Measurements from ENCODE around the gene RAMP2. TPM values are rescaled to one million over a fixed set of nuclear protein-coding genes. Genes with fewer than 3 reads are reported as not detected.

Gene RAMP2
- total RNA-seq, 1 donor from 2014 or later: 0.51 TPM

GRCh38 chr17:42804918-42805367, 43.9 kb downstream of the RAMP2 start:
- no peaks in the 10 kb centered on the region for H3K9me3 Mint-ChIP-seq
- Histone ChIP-seq H3K4me3 (no peak overlapping the region), H3K27me3 (peaks cover 25% of the 10 kb centered on the region), H4K20me1 (ENCODE audit: low read depth) (no peaks in the 10 kb centered on the region), H3K4me1 (no peaks in the 10 kb centered on the region), H2AFZ (replicated peaks) (no peak overlapping the region), H3K27ac (no peak overlapping the region), H3K4me2 (no peak overlapping the region), H3K79me2 (ENCODE audit: low read depth) (no peaks in the 10 kb centered on the region), H3K36me3 (no peaks in the 10 kb centered on the region), H3K9me3 (ENCODE audit: low read depth) (no peaks in the 10 kb centered on the region), H3K9ac (no peak overlapping the region), H3F3A (ENCODE audit: low read depth) (no peaks in the 10 kb centered on the region)
- TF ChIP-seq CTCF (IDR thresholded peaks at IDR 0.05) (no peak), EZH2phosphoT487 (IDR thresholded peaks at IDR 0.05) (no peak), EZH2 (IDR thresholded peaks at IDR 0.05) (no peak)
- H3K4me3 Mint-ChIP-seq: no peak overlapping the region
- H3K27me3 Mint-ChIP-seq (ENCODE audit: insufficient read depth, low read depth): peaks cover 2% of the 10 kb centered on the region
- no peaks in the 10 kb centered on the region for H3K36me3 Mint-ChIP-seq
- no peak for DNase-seq (ENCODE audit: low spot score)
- no peak overlapping the region for H3K27ac Mint-ChIP-seq
- H3K4me1 Mint-ChIP-seq: peaks cover 16% of the 10 kb centered on the region

GRCh38 chr17:42806249-42806648, 45.2 kb downstream of the RAMP2 start:
- Mint-ChIP-seq H3K4me1 (peaks cover 16% of the 10 kb centered on the region), H3K27ac (no peak overlapping the region)
- peaks cover 18% of the 10 kb centered on the region for H3K27me3 ChIP-seq

GRCh38 chr17:42809250-42809649, 48.2 kb downstream of the RAMP2 start:
- no peaks in the 10 kb centered on the region for H3K9me3 Mint-ChIP-seq
- Histone ChIP-seq H3K4me1 (no peaks in the 10 kb centered on the region), H4K20me1 (ENCODE audit: low read depth) (no peaks in the 10 kb centered on the region), H3K36me3 (no peaks in the 10 kb centered on the region), H3K27ac (no peak overlapping the region), H3F3A (ENCODE audit: low read depth) (no peaks in the 10 kb centered on the region), H3K4me3 (no peak overlapping the region), H3K79me2 (ENCODE audit: low read depth) (no peaks in the 10 kb centered on the region), H2AFZ (replicated peaks) (no peak overlapping the region), H3K27me3 (no peaks in the 10 kb centered on the region), H3K9ac (no peak overlapping the region), H3K4me2 (no peak overlapping the region), H3K9me3 (ENCODE audit: low read depth) (no peaks in the 10 kb centered on the region)
- no peak overlapping the region for H3K4me3 Mint-ChIP-seq
- no peaks in the 10 kb centered on the region for H3K27me3 Mint-ChIP-seq (ENCODE audit: insufficient read depth, low read depth)
- DNase-seq (ENCODE audit: low spot score): no peak
- no peak overlapping the region for H3K27ac Mint-ChIP-seq
- peaks cover 4% of the 10 kb centered on the region for H3K36me3 Mint-ChIP-seq
- TF ChIP-seq CTCF (IDR thresholded peaks at IDR 0.05): no peak
- no peak for TF ChIP-seq EZH2 (IDR thresholded peaks at IDR 0.05)
- TF ChIP-seq EZH2phosphoT487 (IDR thresholded peaks at IDR 0.05): no peak
- H3K4me1 Mint-ChIP-seq: no peaks in the 10 kb centered on the region

More at GRCh38 chr17:42806249-42806648, 45.2 kb downstream of the RAMP2 start:
- no peaks in the 10 kb centered on the region for H3F3A ChIP-seq (ENCODE audit: low read depth)
- no peak overlapping the region for H2AFZ ChIP-seq (replicated peaks)
- no peaks in the 10 kb centered on the region for H4K20me1 ChIP-seq (ENCODE audit: low read depth)
- TF ChIP-seq EZH2 (IDR thresholded peaks at IDR 0.05): no peak
- TF ChIP-seq EZH2phosphoT487 (IDR thresholded peaks at IDR 0.05): no peak
- no peak for TF ChIP-seq CTCF (IDR thresholded peaks at IDR 0.05)
- Mint-ChIP-seq H3K36me3 (no peaks in the 10 kb centered on the region), H3K9me3 (no peaks in the 10 kb centered on the region), H3K27me3 (ENCODE audit: insufficient read depth, low read depth) (no peaks in the 10 kb centered on the region), H3K4me3 (no peak overlapping the region)
- H3K27ac ChIP-seq: no peak overlapping the region
- no peaks in the 10 kb centered on the region for H3K4me1 ChIP-seq
- H3K36me3 ChIP-seq: no peaks in the 10 kb centered on the region
- H3K4me2 ChIP-seq: no peak overlapping the region
- H3K9me3 ChIP-seq (ENCODE audit: low read depth): no peaks in the 10 kb centered on the region
- H3K9ac ChIP-seq: no peak overlapping the region
- H3K79me2 ChIP-seq (ENCODE audit: low read depth): no peaks in the 10 kb centered on the region
- no peak for DNase-seq (ENCODE audit: low spot score)
- no peak overlapping the region for H3K4me3 ChIP-seq

Small RNA genes lying within 50 kb of the gene (small RNA-seq; reads per million reads assigned to genes)
- gene HMGN2P15: not detected

Other genes with a start within 250 kb of the RAMP2 start
- 6.2 and 24.7 TPM in 2 replicates for gene NAGLU, start 225.0 kb upstream of the RAMP2 start, total RNA-seq (ENCODE audit: low replicate concordance)
- gene HSD17B1, start 208.3 kb upstream of the RAMP2 start, total RNA-seq (ENCODE audit: low replicate concordance): 2.2 and 2.6 TPM in 2 replicates
- gene COASY, start 199.1 kb upstream of the RAMP2 start, total RNA-seq (ENCODE audit: low replicate concordance): 6.1 and 21.6 TPM in 2 replicates
- 15.8 and 21.3 TPM in 2 replicates for gene MLX, start 194.1 kb upstream of the RAMP2 start, total RNA-seq (ENCODE audit: low replicate concordance)
- gene PSMC3IP, start 183.5 kb upstream of the RAMP2 start, total RNA-seq (ENCODE audit: low replicate concordance): 22.8 and 23.7 TPM in 2 replicates
- gene RETREG3, start 151.9 kb upstream of the RAMP2 start, total RNA-seq (ENCODE audit: low replicate concordance): 23.6 and 38.3 TPM in 2 replicates
- 45.7 and 74.9 TPM in 2 replicates for gene TUBG1, start 151.5 kb upstream of the RAMP2 start, total RNA-seq (ENCODE audit: low replicate concordance)
- gene TUBG2, start 101.9 kb upstream of the RAMP2 start, total RNA-seq (ENCODE audit: low replicate concordance): 12.8 and 19.6 TPM in 2 replicates
- 3.4 and 22.8 TPM in 2 replicates for gene PLEKHH3, start 84.2 kb upstream of the RAMP2 start, total RNA-seq (ENCODE audit: low replicate concordance)
- gene CCR10, start 79.4 kb upstream of the RAMP2 start, total RNA-seq (ENCODE audit: low replicate concordance): 1.6 TPM in 1 of 2 replicates, not detected in the other
- gene CNTNAP1, start 78.7 kb upstream of the RAMP2 start, total RNA-seq (ENCODE audit: low replicate concordance): 15.1 and 29.7 TPM in 2 replicates
- 47.1 and 48.5 TPM in 2 replicates for gene EZH1, start 16.2 kb upstream of the RAMP2 start, total RNA-seq (ENCODE audit: low replicate concordance)
- gene VPS25, start 12.2 kb downstream of the RAMP2 start, total RNA-seq (ENCODE audit: low replicate concordance): 77.5 and 114 TPM in 2 replicates
- 0.12 TPM in 1 of 2 replicates, not detected in the other for gene WNK4, start 19.4 kb downstream of the RAMP2 start, total RNA-seq (ENCODE audit: low replicate concordance)
- 61.2 and 74.5 TPM in 2 replicates for gene COA3, start 37.5 kb downstream of the RAMP2 start, total RNA-seq (ENCODE audit: low replicate concordance)
- 0.06 TPM in 1 of 2 replicates, not detected in the other for gene CNTD1, start 37.6 kb downstream of the RAMP2 start, total RNA-seq (ENCODE audit: low replicate concordance)
- gene BECN1, start 63.1 kb downstream of the RAMP2 start, total RNA-seq (ENCODE audit: low replicate concordance): 42.1 and 54.3 TPM in 2 replicates
- gene PSME3, start 72.2 kb downstream of the RAMP2 start, total RNA-seq (ENCODE audit: low replicate concordance): 106 and 108 TPM in 2 replicates
- gene AOC2, start 83.4 kb downstream of the RAMP2 start, total RNA-seq (ENCODE audit: low replicate concordance): 1.2 and 2.1 TPM in 2 replicates
- gene AOC3, start 90.0 kb downstream of the RAMP2 start, total RNA-seq (ENCODE audit: low replicate concordance): 0.90 TPM in 1 of 2 replicates, not detected in the other
- gene G6PC1, start 139.6 kb downstream of the RAMP2 start, total RNA-seq (ENCODE audit: low replicate concordance): not detected in 2 replicates
- gene AARSD1, start 203.2 kb downstream of the RAMP2 start, total RNA-seq (ENCODE audit: low replicate concordance): 23.7 and 36.5 TPM in 2 replicates
- 2.6 and 7.7 TPM in 2 replicates for gene PTGES3L, start 218.9 kb downstream of the RAMP2 start, total RNA-seq (ENCODE audit: low replicate concordance)
- gene RUNDC1, start 219.3 kb downstream of the RAMP2 start, total RNA-seq (ENCODE audit: low replicate concordance): 11.4 and 12.6 TPM in 2 replicates
- gene RPL27, start 237.2 kb downstream of the RAMP2 start, total RNA-seq (ENCODE audit: low replicate concordance): 1,535 and 1,934 TPM in 2 replicates
- gene IFI35, start 245.6 kb downstream of the RAMP2 start, total RNA-seq (ENCODE audit: low replicate concordance): 0.96 TPM in 1 of 2 replicates, not detected in the other

Measured in neural progenitor cell (in vitro differentiated cells).